ENCODE measurements around the gene ERGIC3.
A peak's percentile ranks its signal among the peaks of the same experiment; 100 is the strongest.

The ERGIC3 gene

GRCh38 chr20:35518955-35519354 is 22.9 kb upstream of the ERGIC3 start:
- no peak overlapping the region for H3K27ac ChIP-seq
- TF ChIP-seq, protein P1, sequence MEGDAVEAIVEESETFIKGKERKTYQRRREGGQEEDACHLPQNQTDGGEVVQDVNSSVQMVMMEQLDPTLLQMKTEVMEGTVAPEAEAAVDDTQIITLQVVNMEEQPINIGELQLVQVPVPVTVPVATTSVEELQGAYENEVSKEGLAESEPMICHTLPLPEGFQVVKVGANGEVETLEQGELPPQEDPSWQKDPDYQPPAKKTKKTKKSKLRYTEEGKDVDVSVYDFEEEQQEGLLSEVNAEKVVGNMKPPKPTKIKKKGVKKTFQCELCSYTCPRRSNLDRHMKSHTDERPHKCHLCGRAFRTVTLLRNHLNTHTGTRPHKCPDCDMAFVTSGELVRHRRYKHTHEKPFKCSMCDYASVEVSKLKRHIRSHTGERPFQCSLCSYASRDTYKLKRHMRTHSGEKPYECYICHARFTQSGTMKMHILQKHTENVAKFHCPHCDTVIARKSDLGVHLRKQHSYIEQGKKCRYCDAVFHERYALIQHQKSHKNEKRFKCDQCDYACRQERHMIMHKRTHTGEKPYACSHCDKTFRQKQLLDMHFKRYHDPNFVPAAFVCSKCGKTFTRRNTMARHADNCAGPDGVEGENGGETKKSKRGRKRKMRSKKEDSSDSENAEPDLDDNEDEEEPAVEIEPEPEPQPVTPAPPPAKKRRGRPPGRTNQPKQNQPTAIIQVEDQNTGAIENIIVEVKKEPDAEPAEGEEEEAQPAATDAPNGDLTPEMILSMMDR (conservative IDR thresholded peaks at IDR 0.05) = no peak

- H3K27ac ChIP-seq = no peak overlapping the region
These were observed 18.5 kb upstream of the ERGIC3 start for GRCh38 chr20:35523298-35523888.

DNA sequence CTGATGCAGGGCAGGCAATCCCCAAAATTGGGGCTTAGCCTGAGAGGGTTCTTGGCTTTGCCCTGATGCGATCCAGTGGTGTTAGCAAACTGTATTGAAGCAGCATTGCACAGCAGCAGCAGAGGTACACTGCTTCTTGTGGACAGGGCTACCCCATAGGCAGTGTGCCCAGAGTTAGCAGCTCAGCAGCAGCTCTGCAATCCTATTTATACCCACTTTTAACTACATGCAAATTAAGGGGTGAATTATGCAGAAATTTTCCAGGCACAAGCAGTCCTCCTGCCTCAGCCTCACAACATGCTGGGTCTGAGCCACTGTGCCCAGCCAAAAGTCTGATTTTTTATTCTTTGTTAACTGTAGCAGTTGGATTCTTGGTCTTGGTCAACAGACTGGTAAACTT is 16.2 kb upstream of the ERGIC3 start:
- TF ChIP-seq, protein P1 (conservative IDR thresholded peaks at IDR 0.05) = no peak
- H3K27ac ChIP-seq = no peak overlapping the region

More at GRCh38 chr20:35523298-35523888, 18.5 kb upstream of the ERGIC3 start:
- TF ChIP-seq, protein P1 (conservative IDR thresholded peaks at IDR 0.05) = peak; percentile 49; the same call in 1 of the 2 replicates

GRCh38 chr20:35527122-35527769 is 14.6 kb upstream of the ERGIC3 start:
- H3K27ac ChIP-seq = no peak overlapping the region
- TF ChIP-seq, protein P1 (conservative IDR thresholded peaks at IDR 0.05) = no peak

DNA sequence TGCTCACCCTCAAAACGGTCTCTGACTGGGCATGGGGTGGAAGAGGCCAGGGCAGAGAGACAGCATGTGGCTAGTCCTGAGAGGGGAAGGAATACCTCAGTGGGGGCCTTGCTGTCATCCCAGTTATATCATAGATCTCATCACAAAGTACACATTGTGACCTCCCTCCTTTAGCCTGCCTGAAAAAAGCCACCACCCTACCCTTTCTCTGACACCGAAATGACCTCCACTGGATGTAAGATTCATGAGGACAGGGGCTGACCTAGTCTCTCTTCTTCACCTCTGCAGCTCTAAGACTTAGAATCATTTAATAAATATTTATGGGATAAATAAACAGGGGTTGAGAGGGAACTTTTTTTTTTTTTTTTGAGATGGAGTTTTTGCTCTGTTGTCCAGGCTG is 12.3 kb upstream of the ERGIC3 start, which contains the start of gene C20orf173:
Gene C20orf173 (minus strand): TSS at position 101 of the 400 bp plus-strand sequence. CDS start 279 bp downstream, outside the sequence.
- no peak within 1 kb of the TSS for H3K27ac ChIP-seq
- TF ChIP-seq, protein P1 (conservative IDR thresholded peaks at IDR 0.05) = no peak

DNA sequence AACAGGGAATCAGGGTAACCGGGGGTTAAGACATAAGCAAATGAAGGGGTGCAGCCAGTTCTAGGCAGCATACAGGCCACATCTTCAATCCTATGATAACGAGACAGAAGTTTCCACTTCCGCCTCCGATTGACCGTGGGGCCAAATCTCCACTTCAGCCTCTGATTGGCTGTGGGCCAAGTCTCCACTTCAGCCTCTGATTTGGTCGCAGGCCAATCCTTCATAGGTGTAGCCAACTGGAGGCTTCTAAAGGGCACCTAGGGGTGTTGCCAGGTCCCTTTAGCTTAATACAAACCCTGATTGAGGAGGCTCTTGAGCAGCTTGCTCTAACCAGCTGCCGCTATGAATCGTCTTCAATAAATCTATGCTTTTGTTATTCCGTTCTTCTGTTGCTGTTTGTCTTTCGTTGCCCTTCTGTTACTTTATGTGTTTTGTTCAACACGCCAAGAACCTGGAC is 2.1 kb upstream of the ERGIC3 start:
- TF ChIP-seq, protein P1 (conservative IDR thresholded peaks at IDR 0.05) = no peak
- H3K27ac ChIP-seq = no peak overlapping the region

DNA sequence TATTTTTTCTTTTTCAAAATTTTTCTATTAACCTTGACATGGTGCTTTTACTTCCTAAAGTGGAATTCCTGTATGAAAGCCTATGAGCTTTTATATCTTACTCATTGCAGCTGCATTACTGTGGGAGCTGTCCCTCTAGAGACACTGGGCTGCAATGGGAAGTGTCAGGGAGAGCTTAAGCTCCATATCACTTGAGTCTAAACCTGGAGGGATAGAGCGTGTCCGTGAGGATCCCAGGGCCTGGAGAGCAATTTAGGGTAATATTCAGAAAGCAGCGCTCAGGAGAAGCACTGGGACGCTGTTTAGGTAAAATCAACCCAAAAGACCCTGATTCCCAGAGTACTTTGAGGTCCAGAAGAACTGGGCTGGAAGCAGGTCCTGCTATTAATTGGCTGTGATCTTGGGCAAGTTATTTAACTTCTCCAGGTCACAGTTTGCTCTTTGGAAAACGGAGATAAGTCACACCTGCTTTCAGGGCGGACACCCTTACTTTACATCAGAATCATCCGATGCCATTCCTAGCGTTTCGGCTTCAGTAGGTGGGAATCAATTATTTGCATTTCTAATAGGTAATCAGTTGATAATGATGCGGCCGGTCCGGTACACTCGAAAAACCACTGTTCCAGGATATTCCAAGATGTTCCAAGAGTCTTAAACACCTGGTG is 628 bp upstream of the ERGIC3 start:
- H3K27ac ChIP-seq = peak overlapping the region; percentile 79
- TF ChIP-seq, protein P1 (conservative IDR thresholded peaks at IDR 0.05) = no peak
